HL-60/S4 treated with phorbol 12-myristate 13-acetate at 8.2 ng/mL for 4 days and 3 days (cell line): ENCODE data around the gene NQO2.
"Not testable (repeated sequence)": the region's sequence is repeated elsewhere in the genome, so short reads cannot be mapped to it uniquely, and the experiment has no call there.

Source experiments
- in situ Hi-C: fragments of 300-500 bp; cut with MboI; formaldehyde crosslinking; loops from 2 replicates; pipeline ENCODE4 v1.15.0; 2022; ENCODE audit warnings: low sequenced_read_pairs

NQO2 gene

GRCh38 chr6:2988426-2989331, 11.0 kb upstream of the NQO2 start:
- in situ Hi-C loops: no loop called here

GRCh38 chr6:2989332-2990247, 10.1 kb upstream of the NQO2 start:
- in situ Hi-C loops: no loop called here

GRCh38 chr6:2990248-2990931, 9.3 kb upstream of the NQO2 start:
- in situ Hi-C loops: no loop called here

- in situ Hi-C loops: no loop called here
These were observed 8.7 kb upstream of the NQO2 start for GRCh38 chr6:2990932-2991506.

GRCh38 chr6:2992330-2992979, 7.2 kb upstream of the NQO2 start:
- in situ Hi-C loops: no loop called here

- in situ Hi-C loops: no loop called here
These were observed 5.9 kb upstream of the NQO2 start for GRCh38 chr6:2993755-2994317.

- in situ Hi-C loops: not testable (repeated sequence)
These were observed 1.3 kb upstream of the NQO2 start for GRCh38 chr6:2998249-2998997.

GRCh38 chr6:2998998-2999617, 586 bp upstream of the NQO2 start:
- in situ Hi-C loops: no loop called here

GRCh38 chr6:3001146-3001772, 1.6 kb downstream of the NQO2 start:
- in situ Hi-C loops: loop anchor here (5.0 kb wide), 1 partner anchor 51 kb away; no protein-coding TSS in a partner anchor

GRCh38 chr6:3001773-3002293, 2.1 kb downstream of the NQO2 start:
- in situ Hi-C loops: loop anchor here (5.0 kb wide), 1 partner anchor 50 kb away; no protein-coding TSS in a partner anchor

GRCh38 chr6:3003226-3003625, 3.5 kb downstream of the NQO2 start:
- in situ Hi-C loops: loop anchor here (5.0 kb wide), 1 partner anchor 49 kb away; no protein-coding TSS in a partner anchor

GRCh38 chr6:3005077-3005476, 5.4 kb downstream of the NQO2 start:
- in situ Hi-C loops: no loop called here

GRCh38 chr6:3005874-3006273, 6.2 kb downstream of the NQO2 start:
- in situ Hi-C loops: no loop called here

GRCh38 chr6:3006476-3006875, 6.8 kb downstream of the NQO2 start:
- in situ Hi-C loops: no loop called here

- in situ Hi-C loops: no loop called here
These were observed 7.9 kb downstream of the NQO2 start for GRCh38 chr6:3007571-3007970.

- in situ Hi-C loops: not testable (repeated sequence)
These were observed 9.1 kb downstream of the NQO2 start for GRCh38 chr6:3008712-3009265.

GRCh38 chr6:3009930-3010329, 10.2 kb downstream of the NQO2 start:
- in situ Hi-C loops: no loop called here

- in situ Hi-C loops: no loop called here
These were observed 11.5 kb downstream of the NQO2 start for GRCh38 chr6:3011158-3011557.
